ENCODE measurements around the gene MYO1D. TPM values are rescaled to one million over a fixed set of nuclear protein-coding genes. Genes with fewer than 3 reads are reported as not detected.

MYO1D gene
- total and polyA plus RNA-seq, 8 donors = 22.0 to 92.8 (median 27.4) TPM

GRCh38 chr17:32492648-32493289 lies 384.2 kb downstream of the MYO1D start:
- no peak overlapping the region for H3K4me3 ChIP-seq
- intact Hi-C loops (cut with DNase I) = no loop called here
- peaks cover 0 to 6% of the 10 kb centered on the region in 2 donors for H3K27me3 ChIP-seq
- peak overlapping the region in 1 of 2 donors; percentile 51 for H3K27ac ChIP-seq
- ATAC-seq (no peak), DNase-seq (no peak)
- TF ChIP-seq CTCF (IDR thresholded peaks at IDR 0.05) = no peak
- peaks cover 1 to 53% of the 10 kb centered on the region in 2 donors for H3K4me1 ChIP-seq
- no peaks in the 10 kb centered on the region for H3K9me3 ChIP-seq
- H3K36me3 ChIP-seq = peaks cover 0 to 21% of the 10 kb centered on the region in 2 donors

GRCh38 chr17:32492264-32492589 lies 384.7 kb downstream of the MYO1D start:
- H3K36me3 ChIP-seq = peaks cover 0 to 21% of the 10 kb centered on the region in 2 donors
- DNase-seq = no peak
- intact Hi-C loops (cut with DNase I) = no loop called here
- H3K27ac ChIP-seq = no peak overlapping the region
- no peak for ATAC-seq
- TF ChIP-seq CTCF (IDR thresholded peaks at IDR 0.05) = no peak
- H3K9me3 ChIP-seq = no peaks in the 10 kb centered on the region
- H3K4me1 ChIP-seq = peaks cover 5 to 58% of the 10 kb centered on the region in 2 donors
- no peak overlapping the region for H3K4me3 ChIP-seq
- H3K27me3 ChIP-seq = peaks cover 0 to 12% of the 10 kb centered on the region in 2 donors

- Histone ChIP-seq H3K27me3 (peaks cover 0 to 12% of the 10 kb centered on the region in 2 donors), H3K4me1 (peaks cover 5 to 58% of the 10 kb centered on the region in 2 donors), H3K9me3 (no peaks in the 10 kb centered on the region), H3K4me3 (no peak overlapping the region), H3K27ac (no peak overlapping the region), H3K36me3 (peaks cover 0 to 21% of the 10 kb centered on the region in 2 donors)
- DNase-seq (no peak), ATAC-seq (no peak)
- no peak for TF ChIP-seq CTCF (IDR thresholded peaks at IDR 0.05)
- intact Hi-C loops (cut with DNase I) = no loop called here
Observed at GRCh38 chr17:32491371-32492263, 385.3 kb downstream of the MYO1D start.

GRCh38 chr17:32490101-32490482 lies 386.8 kb downstream of the MYO1D start:
- H3K27me3 ChIP-seq = peaks cover 0 to 16% of the 10 kb centered on the region in 2 donors
- intact Hi-C loops (cut with DNase I) = no loop called here
- ATAC-seq (no peak), DNase-seq (no peak)
- no peak overlapping the region for H3K4me3 ChIP-seq
- peaks cover 0 to 21% of the 10 kb centered on the region in 2 donors for H3K36me3 ChIP-seq
- no peaks in the 10 kb centered on the region for H3K9me3 ChIP-seq
- H3K4me1 ChIP-seq = peaks cover 5 to 55% of the 10 kb centered on the region in 2 donors
- no peak overlapping the region for H3K27ac ChIP-seq
- TF ChIP-seq CTCF (IDR thresholded peaks at IDR 0.05) = no peak
